ENCODE data around the gene PFDN5.

GRCh38 chr12:53277981-53278380 lies 17.4 kb upstream of the PFDN5 start:
- TF ChIP-seq EZH2phosphoT487 (IDR thresholded peaks at IDR 0.05; ENCODE audit: low read length) (no peak), CTCF (IDR thresholded peaks at IDR 0.05; ENCODE audit: low read length) (no peak), EZH2 (optimal IDR thresholded peaks at IDR 0.05; ENCODE audit: low read depth, low read length) (no peak)
